ENCODE data around the gene DLG5.

The DLG5 gene

GRCh38 chr10:77841711-77842375 is 84.7 kb downstream of the DLG5 start:
- FAIRE-seq: no peak

- FAIRE-seq: no peak
Observed at GRCh38 chr10:77840636-77841035, 85.9 kb downstream of the DLG5 start.

GRCh38 chr10:77837925-77838595 is 88.5 kb downstream of the DLG5 start:
- FAIRE-seq: no peak

- no peak for FAIRE-seq
Observed at GRCh38 chr10:77837248-77837924, 89.2 kb downstream of the DLG5 start.

GRCh38 chr10:77836299-77836820 is 90.2 kb downstream of the DLG5 start:
- FAIRE-seq: no peak

GRCh38 chr10:77835669-77836086 is 90.9 kb downstream of the DLG5 start:
- no peak for FAIRE-seq

- FAIRE-seq: no peak
Observed at GRCh38 chr10:77834943-77835668, 91.4 kb downstream of the DLG5 start.

- FAIRE-seq: no peak
Observed at GRCh38 chr10:77834540-77834939, 92.0 kb downstream of the DLG5 start.

- no peak for FAIRE-seq
Observed at GRCh38 chr10:77833792-77834191, 92.8 kb downstream of the DLG5 start.

- FAIRE-seq: no peak
Observed at GRCh38 chr10:77833225-77833624, 93.3 kb downstream of the DLG5 start.

GRCh38 chr10:77832238-77832637 is 94.3 kb downstream of the DLG5 start:
- FAIRE-seq: no peak

GRCh38 chr10:77829356-77829755 is 97.2 kb downstream of the DLG5 start:
- no peak for FAIRE-seq

- no peak for FAIRE-seq
Observed at GRCh38 chr10:77828377-77828776, 98.2 kb downstream of the DLG5 start.

- no peak for FAIRE-seq
Observed at GRCh38 chr10:77827366-77827765, 99.2 kb downstream of the DLG5 start.

- FAIRE-seq: no peak
Observed at GRCh38 chr10:77825965-77826364, 100.6 kb downstream of the DLG5 start.

GRCh38 chr10:77824908-77825307 is 101.6 kb downstream of the DLG5 start:
- no peak for FAIRE-seq

- no peak for FAIRE-seq
Observed at GRCh38 chr10:77823811-77824542, 102.6 kb downstream of the DLG5 start.

GRCh38 chr10:77821551-77821950 is 105.0 kb downstream of the DLG5 start:
- no peak for FAIRE-seq

- no peak for FAIRE-seq
Observed at GRCh38 chr10:77821036-77821435, 105.5 kb downstream of the DLG5 start.

GRCh38 chr10:77820349-77820748 is 106.2 kb downstream of the DLG5 start:
- FAIRE-seq: no peak

GRCh38 chr10:77819210-77820112 is 107.1 kb downstream of the DLG5 start:
- no peak for FAIRE-seq

Data from A204.1 (cell line).